Measurements from ENCODE around the gene EHF.

The EHF gene

DNA sequence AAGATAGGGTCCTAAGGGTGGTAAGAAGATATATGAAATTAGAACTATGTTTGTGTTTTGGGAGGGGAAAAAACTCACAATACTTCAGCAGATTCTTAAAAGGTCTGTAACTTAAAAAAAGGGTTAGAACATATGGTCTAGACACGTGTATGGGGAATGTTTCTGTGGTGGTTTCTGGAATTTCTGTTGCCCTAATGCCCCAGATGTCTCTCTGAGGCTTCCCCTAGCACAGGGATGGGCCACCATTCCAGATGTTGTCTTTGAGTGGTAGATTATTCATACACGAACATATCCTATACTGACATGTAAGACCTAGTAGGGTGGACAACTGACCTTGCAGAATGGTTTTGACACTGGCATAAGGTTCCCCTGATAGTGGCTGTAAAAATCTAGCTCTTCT is 26.2 kb downstream of the EHF start:
- DNase-seq: no peak

DNA sequence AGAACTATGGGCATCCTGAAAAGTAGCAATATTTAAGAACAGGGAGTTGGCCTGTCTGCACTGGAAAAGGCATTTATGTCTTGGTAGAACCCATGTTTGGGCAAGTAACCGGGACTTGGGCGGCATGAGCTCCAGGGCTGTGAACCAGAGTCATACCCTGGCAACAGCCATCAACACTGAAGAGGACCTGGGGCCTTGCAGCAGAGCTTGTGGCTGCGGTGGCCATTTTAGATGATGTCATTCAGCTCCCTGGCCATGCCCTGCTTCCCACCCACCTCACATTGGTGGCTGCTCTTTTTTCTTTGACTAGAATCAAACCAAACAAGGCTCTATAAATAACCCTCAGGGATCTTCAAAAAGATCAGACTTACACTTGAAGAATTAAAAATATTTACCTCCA is 26.6 kb downstream of the EHF start:
- no peak for DNase-seq

DNA sequence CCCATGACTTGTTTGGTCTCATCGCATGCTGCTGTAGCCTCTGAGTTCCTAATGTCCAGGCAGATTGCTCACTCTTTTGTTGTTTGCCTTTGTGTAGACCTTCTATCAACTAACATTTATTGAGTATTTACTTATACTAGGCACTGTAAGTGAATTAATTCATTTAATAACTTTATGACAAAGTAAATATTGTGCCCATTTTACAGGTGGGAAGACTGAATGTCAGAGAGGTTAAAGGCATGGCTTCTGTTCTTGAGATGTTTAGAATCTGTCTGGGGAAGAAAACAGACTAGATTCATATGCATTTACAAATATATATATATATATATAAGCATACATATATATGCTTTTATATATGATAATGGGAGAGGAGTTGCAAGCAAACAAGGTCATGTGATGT is 27.1 kb downstream of the EHF start:
- no peak for DNase-seq

DNA sequence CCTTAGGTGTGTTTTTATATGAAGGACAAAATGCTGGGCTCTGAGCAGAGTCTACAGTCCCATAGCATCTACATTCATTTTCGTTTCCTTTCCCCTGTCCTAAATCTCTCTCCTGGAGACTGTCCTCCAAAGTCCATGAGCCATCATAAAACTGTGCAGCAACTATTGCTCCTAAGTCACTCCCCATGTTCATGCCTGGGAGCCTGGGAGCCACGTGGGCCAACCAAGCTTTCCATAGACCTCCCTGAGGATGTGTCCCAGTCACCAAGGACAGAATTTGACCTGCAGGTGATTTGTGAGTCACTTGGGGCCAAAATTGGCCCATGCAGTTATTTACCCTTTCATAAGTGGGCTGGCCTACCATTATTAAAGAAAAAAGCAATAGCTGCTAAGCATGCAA is 28.7 kb downstream of the EHF start:
- no peak for DNase-seq

DNA sequence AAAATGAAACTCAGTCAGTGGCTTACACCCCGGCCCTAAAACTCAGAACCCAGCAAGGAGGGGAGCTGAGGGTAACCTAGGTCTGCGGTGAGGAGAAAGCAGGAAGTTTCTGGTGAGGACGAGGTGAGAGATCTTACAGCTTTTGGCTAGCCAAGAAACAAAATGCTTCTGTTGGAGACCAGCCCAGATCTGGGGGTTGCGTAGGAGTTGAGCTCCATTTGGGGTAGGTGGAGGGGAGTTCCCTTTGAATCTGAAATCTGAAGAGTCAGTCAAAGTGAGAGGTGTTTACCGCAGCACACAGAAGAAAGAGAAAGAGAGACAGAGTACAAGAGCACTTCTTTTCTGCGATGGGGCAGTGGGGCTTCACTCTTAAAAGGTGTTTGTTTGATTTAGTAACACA is 29.6 kb downstream of the EHF start:
- no peak for DNase-seq

DNA sequence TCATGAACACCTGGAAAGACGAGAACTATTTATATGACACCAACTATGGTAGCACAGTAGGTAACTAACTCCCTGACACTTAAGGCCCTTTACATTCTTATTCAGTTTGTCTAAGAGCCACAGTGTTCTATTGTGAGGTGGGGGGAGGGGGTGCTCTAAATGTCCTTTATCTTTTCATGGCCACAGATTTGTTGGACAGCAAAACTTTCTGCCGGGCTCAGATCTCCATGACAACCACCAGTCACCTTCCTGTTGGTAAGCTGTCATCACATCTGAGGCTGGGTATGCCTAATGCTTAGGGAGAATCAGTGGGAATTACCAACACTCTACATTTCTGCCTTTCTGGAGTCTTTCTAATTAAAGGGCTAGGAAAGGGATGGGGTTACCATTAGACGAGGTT is 30.7 kb downstream of the EHF start:
- DNase-seq: no peak

DNA sequence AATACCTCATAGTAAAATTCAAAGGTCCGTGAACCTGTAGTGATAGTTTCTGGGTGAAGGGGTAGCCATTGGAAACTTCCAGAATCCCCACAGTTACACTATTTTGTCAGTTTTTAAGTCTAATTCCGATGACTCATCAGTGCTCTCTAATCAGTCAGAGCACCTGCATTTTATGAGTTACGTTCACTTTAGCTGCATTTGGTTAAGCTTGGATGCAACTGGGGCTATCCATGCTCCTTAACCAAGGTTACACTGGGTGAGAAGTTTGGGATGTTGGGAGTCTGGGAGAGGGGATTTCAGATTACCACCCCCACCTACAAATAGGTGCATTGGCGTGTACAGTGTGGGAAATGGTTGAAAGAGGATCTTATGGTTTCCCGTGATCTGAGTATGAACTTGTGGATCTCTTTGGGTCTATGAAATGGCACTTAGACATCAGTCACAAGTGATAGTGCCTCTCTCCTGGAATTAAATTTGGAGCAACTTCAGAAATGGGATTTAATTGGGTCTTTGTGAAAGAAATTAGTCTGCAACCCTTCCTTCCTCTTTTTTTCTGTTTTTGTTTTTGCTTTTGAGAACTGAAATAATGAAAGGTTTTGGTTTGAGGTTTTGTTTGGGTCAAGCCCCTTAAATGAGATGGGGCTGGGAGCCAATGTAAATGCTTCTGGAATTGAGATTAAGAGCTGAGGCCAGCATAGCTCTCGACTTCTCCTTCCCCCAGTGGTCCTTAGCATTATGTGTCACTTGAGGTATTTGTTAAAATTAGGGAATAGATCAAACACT is 31.5 kb downstream of the EHF start:
- DNase-seq: no peak

DNA sequence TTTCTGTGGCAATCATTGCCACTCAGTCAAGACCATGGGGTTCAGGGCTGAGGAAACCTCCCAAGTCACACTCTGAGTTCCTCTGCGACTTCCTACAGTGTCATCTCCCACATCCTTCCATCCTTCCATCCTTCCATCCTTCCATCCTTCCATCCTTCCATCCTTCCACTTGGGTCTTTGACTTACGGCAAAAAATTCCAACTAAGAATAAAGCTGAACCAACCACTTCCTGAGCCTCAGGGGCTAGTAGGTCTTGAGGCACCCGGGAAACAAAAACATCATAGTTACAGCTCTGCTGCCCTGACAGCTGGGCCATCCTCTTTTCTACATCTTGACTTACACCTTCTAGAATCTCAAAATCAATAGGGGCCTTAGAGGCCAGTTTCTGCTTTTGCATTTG is 32.1 kb downstream of the EHF start:
- DNase-seq: no peak

DNA sequence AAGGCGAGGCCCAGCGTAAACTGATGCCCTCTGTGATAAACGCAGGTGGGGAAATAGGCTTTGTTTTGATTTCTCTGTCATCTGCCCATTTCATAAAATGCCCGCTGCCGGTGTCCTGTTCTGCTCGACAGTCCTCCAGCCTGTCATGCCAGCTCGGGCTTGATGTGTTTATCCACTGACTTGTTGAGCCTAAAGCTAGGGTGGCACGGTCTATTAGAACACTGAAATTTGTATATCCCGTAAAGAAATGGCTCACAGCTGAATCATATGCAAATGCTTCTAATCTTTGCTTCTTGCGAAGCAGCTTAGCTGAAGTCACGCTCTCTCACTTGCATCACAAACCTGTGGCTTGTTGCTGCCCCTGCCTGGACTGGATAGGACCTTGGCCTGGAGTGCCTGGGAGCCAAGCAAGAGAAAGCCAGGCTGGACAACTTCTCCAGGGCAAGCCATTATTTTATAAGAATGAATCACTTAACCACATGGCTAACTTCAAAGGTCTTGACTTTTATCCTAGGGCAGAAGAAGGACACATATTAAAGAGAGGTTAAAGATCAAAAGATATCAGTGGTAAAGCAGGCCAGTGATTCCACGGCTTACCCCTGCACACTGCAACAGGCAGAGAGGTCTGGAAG is 33.1 kb downstream of the EHF start:
- peak; percentile 94 for DNase-seq

DNA sequence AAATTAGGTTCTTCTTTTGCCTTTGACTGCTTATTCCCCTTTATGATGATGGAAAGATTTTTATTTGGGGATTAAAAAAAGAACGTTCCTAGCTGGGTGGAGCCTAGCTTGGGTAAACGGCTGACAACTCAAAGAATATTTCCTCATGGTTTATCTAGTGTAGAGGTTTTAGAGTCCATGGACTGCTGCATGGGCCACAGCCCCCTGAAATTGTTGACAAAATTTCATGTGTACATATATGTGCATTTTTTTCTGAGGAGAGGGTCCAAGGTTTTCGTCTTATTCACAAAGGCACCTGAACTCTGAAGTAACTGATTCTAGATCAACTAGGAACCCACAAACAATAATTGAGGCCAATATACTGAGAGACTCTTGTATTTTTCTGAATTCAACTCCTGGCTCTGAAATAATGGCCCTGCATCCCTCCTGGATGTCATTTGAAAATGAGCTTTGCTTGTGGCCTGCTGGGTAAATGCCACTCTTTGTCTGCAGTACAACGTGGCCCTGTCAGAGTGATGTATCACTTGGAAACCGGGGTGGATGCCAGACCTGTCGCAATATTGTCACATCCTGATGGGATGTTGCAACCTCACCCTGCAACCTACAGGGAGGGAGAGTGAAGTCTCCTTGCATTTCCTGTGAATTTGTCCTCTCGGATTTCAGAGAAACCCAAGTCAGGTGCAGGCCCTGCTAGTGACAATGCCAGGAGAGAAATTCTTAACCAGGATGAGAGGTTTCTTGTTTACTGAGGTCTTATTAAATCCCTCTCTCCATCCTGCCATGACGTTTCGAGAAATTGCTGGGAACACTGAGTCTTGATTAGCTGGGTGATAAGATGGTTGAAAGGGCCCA is 33.8 kb downstream of the EHF start:
- peak; percentile 14 for DNase-seq

DNA sequence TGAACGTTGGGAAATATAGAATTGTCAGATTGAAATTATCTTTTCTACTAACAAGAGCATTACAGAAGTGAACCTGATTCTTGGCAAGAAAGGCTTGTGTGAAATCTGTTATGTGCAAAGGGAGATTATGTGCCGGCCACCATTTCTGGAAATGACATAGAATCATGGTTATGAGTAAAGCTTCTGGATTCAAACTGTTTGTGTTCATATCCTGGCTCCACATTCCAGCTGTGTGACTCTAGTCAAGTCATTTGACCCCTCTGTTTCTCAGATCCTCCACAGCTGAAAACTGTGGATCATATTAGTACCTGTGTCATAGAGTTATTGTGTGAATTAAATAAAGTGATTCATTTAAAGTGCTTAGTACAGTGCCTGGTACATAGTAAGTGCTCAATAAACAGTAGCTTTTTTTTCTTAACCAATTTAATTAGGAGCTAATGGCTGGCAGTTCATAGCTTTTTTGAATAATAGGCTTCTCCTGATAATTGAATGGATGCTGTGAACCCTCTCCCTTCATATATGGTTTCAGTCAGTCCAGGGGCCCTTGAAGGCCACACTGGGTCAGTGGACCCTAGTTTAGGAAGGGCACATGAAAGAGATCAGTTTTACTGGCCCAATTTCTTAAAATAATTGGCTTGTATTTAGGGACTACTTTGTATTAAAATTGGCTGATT is 34.6 kb downstream of the EHF start:
- DNase-seq: no peak

DNA sequence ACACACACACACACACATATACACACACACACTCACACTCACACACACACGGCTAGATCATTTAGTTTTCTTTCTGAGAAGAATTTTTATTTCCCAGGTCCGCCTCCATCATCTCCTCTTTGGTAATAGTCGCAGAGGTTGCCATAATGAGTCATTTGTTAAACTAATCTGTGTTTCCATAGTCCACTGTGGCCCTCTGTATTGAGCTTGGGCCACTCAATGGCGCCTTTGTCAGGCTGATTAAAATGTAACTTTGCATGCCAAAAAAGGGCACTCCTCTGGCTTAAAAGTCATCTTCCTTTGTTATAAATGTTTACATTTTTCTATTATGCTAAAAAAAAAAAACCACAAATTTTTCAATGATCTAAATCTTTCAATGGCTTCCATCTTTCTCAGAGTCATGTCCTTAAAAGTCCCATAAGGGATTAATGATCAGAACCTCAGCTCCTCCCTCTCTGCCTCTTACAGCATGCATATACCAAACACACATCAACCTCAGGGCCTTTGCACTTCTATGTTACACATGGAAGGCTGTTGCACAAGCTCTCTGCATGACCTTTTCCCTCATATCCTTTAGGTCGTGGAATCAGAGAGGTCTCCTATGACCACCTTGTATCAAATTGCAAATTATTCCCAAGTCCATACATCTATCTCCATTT is 35.3 kb downstream of the EHF start:
- peak; percentile 43 for DNase-seq

DNA sequence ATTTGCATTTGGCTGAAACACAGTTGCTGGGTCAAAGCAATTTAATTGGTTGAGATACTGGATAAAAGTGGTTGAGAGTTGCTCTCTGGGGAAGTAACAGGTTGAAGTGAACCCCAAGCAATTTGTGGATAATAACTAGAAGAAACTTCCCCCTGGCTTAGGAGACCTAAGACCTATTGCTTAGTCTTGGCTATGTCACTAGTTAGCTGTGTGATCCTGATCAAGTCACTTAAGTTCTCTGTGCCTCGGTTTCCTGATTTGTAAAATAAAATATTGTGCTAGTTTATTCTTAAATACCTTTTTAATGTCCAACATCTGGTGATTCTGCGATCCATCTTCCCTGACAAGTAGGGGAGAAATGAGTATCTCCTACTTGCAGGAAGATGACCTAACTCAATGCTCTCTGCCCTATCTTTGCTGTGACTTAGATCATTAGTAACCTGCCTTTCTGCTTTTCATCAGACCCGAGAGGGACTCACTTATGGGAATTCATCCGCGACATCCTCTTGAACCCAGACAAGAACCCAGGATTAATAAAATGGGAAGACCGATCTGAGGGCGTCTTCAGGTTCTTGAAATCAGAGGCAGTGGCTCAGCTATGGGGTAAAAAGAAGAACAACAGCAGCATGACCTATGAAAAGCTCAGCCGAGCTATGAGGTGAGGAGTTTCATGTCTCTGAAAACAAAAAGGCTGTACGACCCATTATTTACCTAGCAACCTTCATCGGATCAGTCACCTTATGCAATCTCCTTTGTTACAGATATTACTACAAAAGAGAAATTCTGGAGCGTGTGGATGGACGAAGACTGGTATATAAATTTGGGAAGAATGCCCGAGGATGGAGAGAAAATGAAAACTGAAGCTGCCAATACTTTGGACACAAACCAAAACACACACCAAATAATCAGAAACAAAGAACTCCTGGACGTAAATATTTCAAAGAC is 37.5 kb downstream of the EHF start:
- DNase-seq: no peak

DNA sequence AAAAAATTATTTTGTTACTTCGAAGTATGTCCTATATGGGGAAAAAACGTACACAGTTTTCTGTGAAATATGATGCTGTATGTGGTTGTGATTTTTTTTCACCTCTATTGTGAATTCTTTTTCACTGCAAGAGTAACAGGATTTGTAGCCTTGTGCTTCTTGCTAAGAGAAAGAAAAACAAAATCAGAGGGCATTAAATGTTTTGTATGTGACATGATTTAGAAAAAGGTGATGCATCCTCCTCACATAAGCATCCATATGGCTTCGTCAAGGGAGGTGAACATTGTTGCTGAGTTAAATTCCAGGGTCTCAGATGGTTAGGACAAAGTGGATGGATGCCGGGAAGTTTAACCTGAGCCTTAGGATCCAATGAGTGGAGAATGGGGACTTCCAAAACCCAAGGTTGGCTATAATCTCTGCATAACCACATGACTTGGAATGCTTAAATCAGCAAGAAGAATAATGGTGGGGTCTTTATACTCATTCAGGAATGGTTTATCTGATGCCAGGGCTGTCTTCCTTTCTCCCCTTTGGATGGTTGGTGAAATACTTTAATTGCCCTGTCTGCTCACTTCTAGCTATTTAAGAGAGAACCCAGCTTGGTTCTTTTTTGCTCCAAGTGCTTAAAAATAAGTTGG is 38.3 kb downstream of the EHF start:
- DNase-seq: no peak

DNA sequence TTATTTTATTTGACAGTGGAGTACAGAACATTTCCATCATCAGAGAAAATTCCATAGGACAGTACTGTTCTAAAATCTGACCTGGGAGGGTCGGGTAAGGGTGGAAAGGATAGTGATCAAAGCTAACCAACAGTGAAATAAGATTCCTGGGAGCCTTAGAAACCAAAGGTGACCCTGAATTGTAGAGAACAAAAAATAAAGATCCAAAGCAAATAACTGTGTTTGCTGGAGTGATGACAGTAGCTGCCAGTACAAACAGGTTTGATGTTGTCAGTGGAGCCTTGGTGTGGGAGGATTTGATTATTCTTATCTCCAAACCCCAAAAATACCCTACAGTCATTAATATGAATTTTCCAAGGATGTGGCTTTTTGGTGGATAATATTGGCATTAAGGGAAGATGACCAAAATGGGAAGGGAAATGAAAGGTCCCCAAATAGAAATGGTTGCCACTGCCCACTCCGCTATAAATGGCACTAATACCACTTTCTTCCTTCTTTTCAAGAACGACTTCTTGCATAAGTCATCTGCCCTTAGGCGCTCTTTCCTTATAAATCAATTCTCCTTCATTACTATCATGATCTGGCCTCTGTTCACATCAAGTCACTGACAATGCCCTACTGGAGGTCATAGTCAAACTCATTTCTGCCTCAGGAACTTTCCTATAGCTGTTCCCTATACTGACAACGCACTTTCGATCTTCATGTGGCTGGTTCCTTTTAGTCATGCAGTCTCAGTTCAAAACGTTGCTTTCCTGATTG is 44.4 kb downstream of the EHF start:
- no peak for DNase-seq

DNA sequence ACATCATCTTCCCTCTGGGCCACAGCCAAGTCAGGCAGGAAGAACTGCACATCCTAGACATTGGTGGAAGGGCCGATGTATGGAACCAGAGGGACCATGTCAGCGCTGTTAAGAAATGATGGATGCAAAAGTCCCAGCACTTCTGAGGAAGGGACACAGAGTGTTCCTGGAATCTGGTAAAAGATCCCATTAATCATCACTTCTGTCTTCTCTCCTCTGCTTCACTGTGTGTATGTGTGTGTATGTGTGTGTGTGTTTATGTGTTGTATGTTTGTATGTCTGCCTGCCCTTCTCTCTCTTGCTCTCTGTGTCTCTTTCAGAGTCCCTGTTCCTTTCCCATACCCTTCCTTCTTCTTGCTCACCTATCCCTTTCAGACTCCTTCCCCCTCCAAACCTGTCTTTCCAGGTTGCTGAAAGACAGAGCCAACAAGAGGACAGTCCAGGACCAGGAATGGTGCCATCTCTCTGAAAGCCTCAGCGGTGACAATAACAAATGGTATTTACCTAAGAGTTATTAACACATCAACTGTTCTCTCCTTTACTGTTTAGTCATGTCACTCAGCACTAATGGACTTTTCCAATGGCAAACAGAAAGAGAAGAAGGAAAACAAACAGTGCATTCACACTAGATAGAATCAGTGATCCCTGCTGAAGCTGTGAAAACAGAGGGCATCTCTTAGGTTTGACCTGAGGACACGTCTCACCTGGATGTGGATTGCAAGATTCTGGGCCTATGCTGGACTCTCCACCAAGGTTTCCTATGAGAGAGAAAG is 47.1 kb downstream of the EHF start:
- DNase-seq: no peak

DNA sequence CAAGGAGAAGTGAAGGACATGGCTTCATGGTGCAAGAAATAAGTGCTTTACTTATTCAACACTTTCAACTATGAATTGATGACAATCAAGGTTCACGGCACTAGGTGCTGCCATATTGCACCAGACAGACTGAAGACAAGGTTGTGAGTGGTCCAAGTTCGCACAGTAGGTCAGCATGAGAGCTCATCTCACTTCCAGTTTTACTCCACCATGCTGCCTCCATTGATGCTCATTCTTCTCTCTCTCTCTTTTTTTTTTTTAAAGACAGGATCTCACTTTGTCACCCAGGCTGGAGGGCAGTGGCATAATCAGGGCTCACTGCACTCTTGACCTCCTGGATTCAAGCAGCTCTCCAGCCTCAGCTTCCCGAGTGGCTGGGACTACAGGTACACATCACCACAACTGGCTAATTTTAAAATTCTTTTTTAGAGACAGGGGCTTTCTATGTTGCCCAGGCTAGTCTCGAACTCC is 47.7 kb downstream of the EHF start:
- DNase-seq: no peak

DNA sequence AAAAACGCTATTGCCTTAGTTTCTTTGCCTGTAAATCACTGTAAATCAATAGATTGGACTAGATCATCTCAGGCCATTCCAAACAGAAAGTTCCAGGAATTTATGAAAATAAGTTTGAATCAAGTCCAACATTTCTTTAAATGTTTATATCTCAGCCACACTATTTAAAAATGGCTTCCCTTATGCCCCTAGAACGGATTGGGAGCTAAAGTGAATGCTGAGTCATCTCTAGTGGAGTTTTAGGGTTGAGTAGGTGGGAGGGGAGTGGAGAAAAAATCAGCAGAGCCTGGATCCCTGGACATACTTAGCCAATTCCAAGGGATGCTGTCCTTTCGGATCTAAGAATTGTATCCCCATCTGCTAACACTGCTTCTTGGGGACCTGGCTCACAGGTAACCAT is 48.6 kb downstream of the EHF start:
- DNase-seq: no peak

DNA sequence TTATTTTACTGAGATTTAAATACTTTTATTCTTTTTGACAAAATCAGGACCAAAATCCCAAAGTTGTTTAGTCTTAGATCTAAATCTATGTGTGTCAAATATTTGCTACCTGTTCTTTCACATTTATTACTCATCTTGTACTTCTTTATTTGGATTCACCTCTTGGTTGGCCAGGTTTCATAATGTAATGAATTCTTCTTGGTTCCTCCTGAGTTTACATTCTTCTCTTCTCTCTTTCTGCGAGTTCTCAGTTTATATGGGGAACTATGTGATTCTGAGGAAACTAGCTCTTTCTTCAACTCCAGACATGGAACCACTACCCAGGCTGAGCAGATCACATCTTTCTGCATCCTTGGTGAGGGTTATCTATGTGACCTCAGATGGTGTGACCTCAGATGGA is 50.2 kb downstream of the EHF start:
- DNase-seq: no peak
